CD14-positive monocyte (primary cell): ENCODE results near the gene C1orf94. TPM values are rescaled to one million over a fixed set of nuclear protein-coding genes. Genes with fewer than 3 reads are reported as not detected.

Source experiments
- DNase-seq, 3 donors: peaks; one replicate each; pipeline ENCODE4 v3.0.0-alpha.2; 2011 to 2022
- H2AFZ ChIP-seq: 2 replicates; pipeline ENCODE4 v1.6.0; 2012; ENCODE audit warnings: mild to moderate bottlenecking, low read depth, low read length, inconsistent platforms; ENCODE audit not compliant: insufficient read depth, poor library complexity, severe bottlenecking
- H3K27ac ChIP-seq, 2 donors: 1 replicate in 1 of 2; 2 replicates in 1 of 2; pipeline ENCODE4 v1.5.1; 2012 to 2013; ENCODE audit warnings: low read length in 2 of 2, control low read depth in 1 of 2, inconsistent platforms in 1 of 2, low read depth in 1 of 2, mild to moderate bottlenecking in 1 of 2
- H3K27me3 ChIP-seq, 2 donors: one replicate each; pipeline versions ENCODE4 v1.6.0 to v1.6.1; 2011 to 2013; ENCODE audit warnings: low read length in 2 of 2; ENCODE audit not compliant: control insufficient read depth in 2 of 2, insufficient read depth in 2 of 2
- H3K36me3 ChIP-seq, 2 donors: replicated peaks in 1 of 2; 1 replicate in 1 of 2; 2 replicates in 1 of 2; pipeline versions ENCODE4 v1.5.1 to v1.6.1; 2012 to 2013; ENCODE audit warnings: low read length in 2 of 2, control low read depth in 1 of 2, inconsistent platforms in 1 of 2, mild to moderate bottlenecking in 1 of 2; ENCODE audit not compliant: insufficient read depth in 2 of 2, control insufficient read depth in 1 of 2
- H3K4me1 ChIP-seq, 2 donors: 1 replicate in 1 of 2; 2 replicates in 1 of 2; pipeline versions ENCODE4 v1.5.1 to v1.6.1; 2012 to 2013; ENCODE audit warnings: low read length in 2 of 2, control low read depth in 1 of 2, inconsistent platforms in 1 of 2, mild to moderate bottlenecking in 1 of 2, moderate library complexity in 1 of 2; ENCODE audit not compliant: insufficient read depth in 2 of 2, control insufficient read depth in 1 of 2
- H3K4me2 ChIP-seq: replicated peaks from 2 replicates; pipeline ENCODE3; 2012; ENCODE audit warnings: low read length, moderate library complexity, mild to moderate bottlenecking; ENCODE audit not compliant: poor library complexity, severe bottlenecking; ENCODE audit errors: extremely low read depth
- H3K4me3 ChIP-seq, 3 experiments: fragments of 200-600 bp in 1 of 3; sonication (generic) in 1 of 3; replicated peaks in 1 of 3; 1 replicate in 2 of 3; 2 replicates in 1 of 3; pipeline ENCODE4 v1.5.1; 2011 to 2013; ENCODE audit warnings: low read length in 3 of 3, mild to moderate bottlenecking in 3 of 3, control low read depth in 2 of 3, low read depth in 2 of 3, inconsistent platforms in 1 of 3, moderate library complexity in 1 of 3
- H3K79me2 ChIP-seq: 2 replicates; pipeline ENCODE4 v1.6.0; 2012; ENCODE audit warnings: mild to moderate bottlenecking, control low read depth, inconsistent platforms, low read length, moderate library complexity; ENCODE audit not compliant: insufficient read depth
- H3K9ac ChIP-seq: 2 replicates; pipeline ENCODE4 v1.6.0; 2017; ENCODE audit warnings: low read length, mild to moderate bottlenecking; ENCODE audit not compliant: insufficient read depth, poor library complexity, severe bottlenecking
- H3K9me3 ChIP-seq, 2 donors: replicated peaks in 1 of 2; 1 replicate in 1 of 2; 2 replicates in 1 of 2; pipeline versions ENCODE4 v1.5.1 to v1.6.1; 2012 to 2013; ENCODE audit warnings: low read length in 2 of 2, control low read depth in 1 of 2; ENCODE audit not compliant: control insufficient read depth in 1 of 2, insufficient read depth in 1 of 2
- H4K20me1 ChIP-seq: 2 replicates; pipeline ENCODE4 v1.6.0; 2012; ENCODE audit warnings: mild to moderate bottlenecking, low read length, control low read depth, moderate library complexity; ENCODE audit not compliant: insufficient read depth
- H3K27ac Mint-ChIP-seq, 7 donors: one replicate each; pipeline ENCODE4 v1.8.0; 2020; ENCODE audit warnings: mild to moderate bottlenecking in 7 of 7, mixed read lengths in 7 of 7, moderate library complexity in 6 of 7, inconsistent platforms in 2 of 7
- H3K27me3 Mint-ChIP-seq, 3 donors: one replicate each; pipeline ENCODE4 v1.8.0; 2021 to 2022; ENCODE audit warnings: low read depth in 3 of 3, mild to moderate bottlenecking in 3 of 3, mixed read lengths in 3 of 3, moderate library complexity in 3 of 3, inconsistent platforms in 1 of 3
- H3K36me3 Mint-ChIP-seq, 2 donors: one replicate each; pipeline ENCODE4 v1.8.0; 2020; ENCODE audit warnings: mixed read lengths in 2 of 2, inconsistent platforms in 1 of 2, mild to moderate bottlenecking in 1 of 2
- H3K4me1 Mint-ChIP-seq: one replicate; pipeline ENCODE4 v1.8.0; 2020; ENCODE audit warnings: mild to moderate bottlenecking, mixed read lengths
- H3K4me3 Mint-ChIP-seq, 2 donors: one replicate each; pipeline ENCODE4 v1.8.0; 2020; ENCODE audit warnings: mild to moderate bottlenecking in 2 of 2, mixed read lengths in 2 of 2, moderate library complexity in 1 of 2
- H3K9me3 Mint-ChIP-seq, 7 donors: one replicate each; pipeline ENCODE4 v1.8.0; 2020 to 2022; ENCODE audit warnings: mixed read lengths in 7 of 7, mild to moderate bottlenecking in 6 of 7, moderate library complexity in 6 of 7, inconsistent platforms in 2 of 7
- WGBS: methylation state at CpG from one replicate; pipeline ENCODE4 v1.1.5; 2013; ENCODE audit warnings: missing lambda C conversion rate; ENCODE audit not compliant: insufficient coverage; 5-methylcytosine and 5-hydroxymethylcytosine counted together
- intact Hi-C, 2 donors: fragments of 100-400 bp; cut with micrococcal nuclease; formaldehyde crosslinking; loops; one replicate each; pipeline versions ENCODE4 v1.15.0 to v1.15.1; 2023
- polyA plus RNA-seq, 3 donors: library from polyadenylated mRNA; depleted of rRNA in 1 of 3; unstranded in 2 of 3; stranded (reverse) in 1 of 3; fragments of 300-500 nt in 2 of 3; fragments of >200 nt in 1 of 3; fragmentation: Illumina TruSeq in 2 of 3; gene quantifications; 1 replicate in 2 of 3; 2 replicates in 1 of 3; pipeline ENCODE4 v1.2.3, GENCODE V29; 2012 to 2021
- TF ChIP-seq, protein P1 (sequence below): fragments of 200-600 bp; IDR thresholded peaks from one replicate; pipeline ENCODE4 v1.8.0; 2022; ENCODE audit warnings: antibody characterized with exemption, mild to moderate bottlenecking

C1orf94 gene
- polyA plus RNA-seq, 3 donors, result not detected

DNA sequence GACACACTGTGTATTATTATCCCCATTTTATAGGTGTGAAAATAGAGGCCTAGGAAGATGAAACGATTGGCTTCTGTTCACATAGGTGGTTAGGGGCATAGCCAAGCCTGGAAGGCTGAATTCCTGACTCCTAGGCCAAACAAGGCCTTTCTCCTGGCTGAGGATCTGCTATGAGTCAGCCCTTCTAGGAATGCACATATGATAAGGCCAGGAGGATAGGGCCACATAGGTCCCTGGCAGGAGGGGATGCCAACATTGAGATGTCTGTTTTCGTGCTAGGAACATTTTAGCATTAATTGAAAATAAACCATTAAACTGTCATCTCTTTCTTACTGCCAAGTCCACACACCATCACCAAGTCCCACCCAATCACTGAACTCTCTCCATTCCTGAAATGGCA is 20.8 kb upstream of the C1orf94 start:
- H3K4me2 ChIP-seq, result no peak overlapping the region
- TF ChIP-seq, protein P1, sequence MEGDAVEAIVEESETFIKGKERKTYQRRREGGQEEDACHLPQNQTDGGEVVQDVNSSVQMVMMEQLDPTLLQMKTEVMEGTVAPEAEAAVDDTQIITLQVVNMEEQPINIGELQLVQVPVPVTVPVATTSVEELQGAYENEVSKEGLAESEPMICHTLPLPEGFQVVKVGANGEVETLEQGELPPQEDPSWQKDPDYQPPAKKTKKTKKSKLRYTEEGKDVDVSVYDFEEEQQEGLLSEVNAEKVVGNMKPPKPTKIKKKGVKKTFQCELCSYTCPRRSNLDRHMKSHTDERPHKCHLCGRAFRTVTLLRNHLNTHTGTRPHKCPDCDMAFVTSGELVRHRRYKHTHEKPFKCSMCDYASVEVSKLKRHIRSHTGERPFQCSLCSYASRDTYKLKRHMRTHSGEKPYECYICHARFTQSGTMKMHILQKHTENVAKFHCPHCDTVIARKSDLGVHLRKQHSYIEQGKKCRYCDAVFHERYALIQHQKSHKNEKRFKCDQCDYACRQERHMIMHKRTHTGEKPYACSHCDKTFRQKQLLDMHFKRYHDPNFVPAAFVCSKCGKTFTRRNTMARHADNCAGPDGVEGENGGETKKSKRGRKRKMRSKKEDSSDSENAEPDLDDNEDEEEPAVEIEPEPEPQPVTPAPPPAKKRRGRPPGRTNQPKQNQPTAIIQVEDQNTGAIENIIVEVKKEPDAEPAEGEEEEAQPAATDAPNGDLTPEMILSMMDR, result no peak
- no peaks in the 10 kb centered on the region for H3K79me2 ChIP-seq
- no peaks in the 10 kb centered on the region for H4K20me1 ChIP-seq
- no peaks in the 10 kb centered on the region for H3K36me3 ChIP-seq
- H3K9me3 ChIP-seq, result no peaks in the 10 kb centered on the region
- no peak overlapping the region for H2AFZ ChIP-seq
- H3K36me3 Mint-ChIP-seq, result no peaks in the 10 kb centered on the region
- DNase-seq, result no peak
- no peak overlapping the region for H3K4me3 Mint-ChIP-seq
- intact Hi-C loops, result no loop called here
- no peak overlapping the region for H3K4me3 ChIP-seq
- peaks cover 11 to 14% (median 11%) of the 10 kb centered on the region in 3 donors for H3K27me3 Mint-ChIP-seq
- H3K4me1 ChIP-seq, result no peaks in the 10 kb centered on the region
- H3K4me1 Mint-ChIP-seq, result no peaks in the 10 kb centered on the region
- H3K27ac ChIP-seq, result no peak overlapping the region
- H3K27ac Mint-ChIP-seq, result no peak overlapping the region
- H3K9me3 Mint-ChIP-seq, result peaks cover 0 to 3% (median 1%) of the 10 kb centered on the region in 7 donors
- no CpG with 5 or more reads among the region's 2 CpGs for WGBS
- H3K9ac ChIP-seq, result no peak overlapping the region
- peaks cover under 1 to 3% of the 10 kb centered on the region in 2 donors for H3K27me3 ChIP-seq

- H3K9me3 ChIP-seq, result no peaks in the 10 kb centered on the region
- H3K9ac ChIP-seq, result no peak overlapping the region
- no peak overlapping the region for H2AFZ ChIP-seq
- H3K4me1 Mint-ChIP-seq, result no peaks in the 10 kb centered on the region
- H3K27me3 Mint-ChIP-seq, result peaks cover 18 to 21% (median 18%) of the 10 kb centered on the region in 3 donors
- H3K9me3 Mint-ChIP-seq, result peaks cover 0 to 2% (median 0%) of the 10 kb centered on the region in 7 donors
- no peaks in the 10 kb centered on the region for H3K79me2 ChIP-seq
- H3K4me3 ChIP-seq, result no peak overlapping the region
- 76% methylated on average over 2 of the region's 3 CpGs for WGBS
- H3K4me1 ChIP-seq, result no peaks in the 10 kb centered on the region
- H4K20me1 ChIP-seq, result no peaks in the 10 kb centered on the region
- H3K27ac Mint-ChIP-seq, result no peak overlapping the region
- H3K4me3 Mint-ChIP-seq, result no peak overlapping the region
- H3K27ac ChIP-seq, result no peak overlapping the region
- intact Hi-C loops, result no loop called here
- TF ChIP-seq, protein P1, result no peak
- peaks cover 9 to 12% of the 10 kb centered on the region in 2 donors for H3K27me3 ChIP-seq
- H3K36me3 Mint-ChIP-seq, result no peaks in the 10 kb centered on the region
- H3K4me2 ChIP-seq, result no peak overlapping the region
- no peaks in the 10 kb centered on the region for H3K36me3 ChIP-seq
- no peak for DNase-seq
Measured at GRCh38 chr1:34156739-34157138, 20.0 kb upstream of the C1orf94 start.
